PC-9 (cell line): ENCODE results near the gene DLG1.

ENCODE experiments used
- EZH2 ChIP-seq: fragments of 200-600 bp; sonication (generic); IDR thresholded peaks from 2 replicates; pipeline ENCODE4 v1.8.0; 2017; ENCODE audit warnings: antibody characterized with exemption, low read depth
- TF ChIP-seq, protein P1 (sequence below): fragments of 200-600 bp; sonication (generic); conservative IDR thresholded peaks from 2 replicates; pipeline ENCODE4 v1.6.1; 2017; ENCODE audit warnings: mixed run types, antibody characterized with exemption, mild to moderate bottlenecking, moderate library complexity

DNA sequence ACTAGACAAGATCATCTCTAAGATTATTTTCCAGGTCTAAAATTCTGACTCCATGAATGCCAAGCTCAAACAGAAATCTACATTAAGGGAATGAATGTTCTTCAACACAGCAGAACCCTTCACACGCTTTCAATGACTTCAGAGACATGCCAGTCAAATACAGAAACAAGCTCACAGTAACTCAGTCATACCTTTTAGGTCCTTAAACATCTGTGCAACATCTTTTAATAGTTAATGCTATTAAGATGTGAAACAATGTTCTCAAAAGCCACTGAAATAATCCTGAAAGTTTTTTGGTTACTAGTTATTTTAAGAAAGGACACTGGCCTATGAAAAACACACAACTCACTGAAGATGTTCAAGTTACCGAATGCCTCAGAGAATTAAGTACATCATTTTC lies 2.5 kb downstream of the DLG1 start:
- TF ChIP-seq, protein P1, sequence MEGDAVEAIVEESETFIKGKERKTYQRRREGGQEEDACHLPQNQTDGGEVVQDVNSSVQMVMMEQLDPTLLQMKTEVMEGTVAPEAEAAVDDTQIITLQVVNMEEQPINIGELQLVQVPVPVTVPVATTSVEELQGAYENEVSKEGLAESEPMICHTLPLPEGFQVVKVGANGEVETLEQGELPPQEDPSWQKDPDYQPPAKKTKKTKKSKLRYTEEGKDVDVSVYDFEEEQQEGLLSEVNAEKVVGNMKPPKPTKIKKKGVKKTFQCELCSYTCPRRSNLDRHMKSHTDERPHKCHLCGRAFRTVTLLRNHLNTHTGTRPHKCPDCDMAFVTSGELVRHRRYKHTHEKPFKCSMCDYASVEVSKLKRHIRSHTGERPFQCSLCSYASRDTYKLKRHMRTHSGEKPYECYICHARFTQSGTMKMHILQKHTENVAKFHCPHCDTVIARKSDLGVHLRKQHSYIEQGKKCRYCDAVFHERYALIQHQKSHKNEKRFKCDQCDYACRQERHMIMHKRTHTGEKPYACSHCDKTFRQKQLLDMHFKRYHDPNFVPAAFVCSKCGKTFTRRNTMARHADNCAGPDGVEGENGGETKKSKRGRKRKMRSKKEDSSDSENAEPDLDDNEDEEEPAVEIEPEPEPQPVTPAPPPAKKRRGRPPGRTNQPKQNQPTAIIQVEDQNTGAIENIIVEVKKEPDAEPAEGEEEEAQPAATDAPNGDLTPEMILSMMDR: no peak
- TF ChIP-seq EZH2: no peak
